Measurements from ENCODE around the gene ABAT. TPM values are rescaled to one million over a fixed set of nuclear protein-coding genes. Genes with fewer than 3 reads are reported as not detected.

The ABAT gene
- total RNA-seq, 2 donors from 2014 or later: 67.4 to 74.7 TPM

GRCh38 chr16:8818504-8819270 is 144.3 kb downstream of the ABAT start:
- no peak for DNase-seq (ENCODE audit: low spot score)
- H3K9me3 ChIP-seq: no peaks in the 10 kb centered on the region
- H3K4me3 ChIP-seq: no peak overlapping the region
- no peak overlapping the region for H3K27ac ChIP-seq
- TF ChIP-seq POLR2AphosphoS5 (IDR thresholded peaks at IDR 0.05) (no peak), POLR2A (IDR thresholded peaks at IDR 0.05) (no peak), CTCF (IDR thresholded peaks at IDR 0.05) (no peak)
- WGBS: 78% methylated on average over 10 of the region's 10 CpGs
- H3K36me3 ChIP-seq: peaks cover 0 to 10% of the 10 kb centered on the region in 2 donors
- H3K4me1 ChIP-seq (replicated peaks): no peaks in the 10 kb centered on the region
- intact Hi-C loops (cut with DNase I): no loop called here
- H3K27me3 ChIP-seq (replicated peaks; ENCODE audit: insufficient read depth): no peaks in the 10 kb centered on the region

GRCh38 chr16:8819411-8820034 is 145.1 kb downstream of the ABAT start:
- no peak overlapping the region for H3K4me3 ChIP-seq
- TF ChIP-seq POLR2AphosphoS5 (IDR thresholded peaks at IDR 0.05): no peak
- no peak for DNase-seq (ENCODE audit: low spot score)
- no peaks in the 10 kb centered on the region for H3K27me3 ChIP-seq (replicated peaks; ENCODE audit: insufficient read depth)
- 87% methylated on average over 6 of the region's 6 CpGs for WGBS
- no peaks in the 10 kb centered on the region for H3K9me3 ChIP-seq
- intact Hi-C loops (cut with DNase I): no loop called here
- no peaks in the 10 kb centered on the region for H3K4me1 ChIP-seq (replicated peaks)
- no peak overlapping the region for H3K27ac ChIP-seq
- peaks cover 0 to 10% of the 10 kb centered on the region in 2 donors for H3K36me3 ChIP-seq

GRCh38 chr16:8822403-8822802 is 148.0 kb downstream of the ABAT start:
- no peak overlapping the region for H3K27ac ChIP-seq
- intact Hi-C loops (cut with DNase I): no loop called here
- H3K36me3 ChIP-seq: peaks cover 0 to 10% of the 10 kb centered on the region in 2 donors
- 85% methylated on average over 3 of the region's 3 CpGs for WGBS
- no peaks in the 10 kb centered on the region for H3K27me3 ChIP-seq (replicated peaks; ENCODE audit: insufficient read depth)
- DNase-seq (ENCODE audit: low spot score): no peak
- TF ChIP-seq POLR2A (IDR thresholded peaks at IDR 0.05): no peak
- TF ChIP-seq CTCF (IDR thresholded peaks at IDR 0.05): no peak
- TF ChIP-seq POLR2AphosphoS5 (IDR thresholded peaks at IDR 0.05): no peak
- H3K4me3 ChIP-seq: no peak overlapping the region
- H3K9me3 ChIP-seq: no peaks in the 10 kb centered on the region
- no peaks in the 10 kb centered on the region for H3K4me1 ChIP-seq (replicated peaks)

GRCh38 chr16:8826278-8826879 is 152.0 kb downstream of the ABAT start:
- WGBS: 72% methylated on average over 3 of the region's 3 CpGs
- Histone ChIP-seq H3K4me3 (no peak overlapping the region), H3K27ac (no peak overlapping the region), H3K9me3 (no peaks in the 10 kb centered on the region), H3K36me3 (peaks cover 0 to 3% of the 10 kb centered on the region in 2 donors), H3K4me1 (replicated peaks) (no peaks in the 10 kb centered on the region), H3K27me3 (replicated peaks; ENCODE audit: insufficient read depth) (no peaks in the 10 kb centered on the region)
- TF ChIP-seq CTCF (IDR thresholded peaks at IDR 0.05): no peak
- no peak for TF ChIP-seq POLR2AphosphoS5 (IDR thresholded peaks at IDR 0.05)
- TF ChIP-seq POLR2A (IDR thresholded peaks at IDR 0.05): no peak
- intact Hi-C loops (cut with DNase I): no loop called here
- DNase-seq (ENCODE audit: low spot score): no peak

- Histone ChIP-seq H3K36me3 (peaks cover 0 to 7% of the 10 kb centered on the region in 2 donors), H3K27ac (no peak overlapping the region), H3K9me3 (no peaks in the 10 kb centered on the region), H3K4me3 (no peak overlapping the region), H3K27me3 (replicated peaks; ENCODE audit: insufficient read depth) (no peaks in the 10 kb centered on the region), H3K4me1 (replicated peaks) (no peaks in the 10 kb centered on the region)
- TF ChIP-seq POLR2A (IDR thresholded peaks at IDR 0.05): no peak
- no peak for TF ChIP-seq POLR2AphosphoS5 (IDR thresholded peaks at IDR 0.05)
- TF ChIP-seq CTCF (IDR thresholded peaks at IDR 0.05): no peak
- intact Hi-C loops (cut with DNase I): no loop called here
- 94% methylated on average over 8 of the region's 8 CpGs for WGBS
- no peak for DNase-seq (ENCODE audit: low spot score)
Measured at GRCh38 chr16:8828541-8829165, 154.2 kb downstream of the ABAT start.
